Adipose tissue (tissue), 3 donors: ENCODE results near the gene NAPB. TPM values are rescaled to one million over a fixed set of nuclear protein-coding genes. Genes with fewer than 3 reads are reported as not detected.

Experiments
- H3K27ac ChIP-seq: one replicate; pipeline ENCODE4 v1.5.1; 2013; ENCODE audit warnings: low read depth, low read length
- WGBS, 3 donors: extraction: QIAGEN DNeasy Blood & Tissue Kit; methylation state at CpG; one replicate each; pipeline ENCODE4 v1.1.7; 2013; 5-methylcytosine and 5-hydroxymethylcytosine counted together
- polyA plus RNA-seq, 3 donors: library from polyadenylated mRNA; stranded (reverse); fragments of 200-250 nt; gene quantifications; one replicate each; pipeline ENCODE4 v1.2.3, GENCODE V29; 2013
- donor health status: healthy with polysubstance abuse.
- donor health status: Bipolar disorder and iron deficiency.
- donor health status: healthy.

NAPB gene
- polyA plus RNA-seq, 3 donors, result 2.6 to 7.6 (median 3.8) TPM

DNA sequence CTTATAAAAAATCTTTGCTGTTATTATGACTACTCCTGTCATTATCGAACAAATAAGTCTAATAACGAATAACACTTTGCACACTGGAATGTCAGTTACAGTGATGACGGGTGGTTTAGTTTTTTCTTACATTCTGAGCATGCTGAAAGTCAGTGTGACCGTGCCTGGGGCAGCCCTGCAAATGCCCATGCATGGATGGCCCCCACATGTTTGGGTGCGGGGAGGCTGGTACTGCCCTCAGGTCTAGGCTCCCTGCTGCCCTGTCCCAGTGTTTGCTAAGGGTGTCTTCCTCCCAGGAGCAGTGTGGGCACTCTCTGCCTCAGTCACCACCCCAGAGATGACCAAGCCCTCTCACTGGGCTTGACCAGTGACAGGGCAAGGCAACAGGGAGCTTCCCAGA is 21.1 kb upstream of the NAPB start:
- WGBS, 3 donors, result 80 to 82% (median 80%) methylated on average over 5 of the region's 5 CpGs
- H3K27ac ChIP-seq, result no peak overlapping the region

GRCh38 chr20:23441850-23442313 is 20.6 kb upstream of the NAPB start:
- H3K27ac ChIP-seq, result no peak overlapping the region
- WGBS, 3 donors, result 14 to 17% (median 15%) methylated on average over 8 of the region's 8 CpGs

DNA sequence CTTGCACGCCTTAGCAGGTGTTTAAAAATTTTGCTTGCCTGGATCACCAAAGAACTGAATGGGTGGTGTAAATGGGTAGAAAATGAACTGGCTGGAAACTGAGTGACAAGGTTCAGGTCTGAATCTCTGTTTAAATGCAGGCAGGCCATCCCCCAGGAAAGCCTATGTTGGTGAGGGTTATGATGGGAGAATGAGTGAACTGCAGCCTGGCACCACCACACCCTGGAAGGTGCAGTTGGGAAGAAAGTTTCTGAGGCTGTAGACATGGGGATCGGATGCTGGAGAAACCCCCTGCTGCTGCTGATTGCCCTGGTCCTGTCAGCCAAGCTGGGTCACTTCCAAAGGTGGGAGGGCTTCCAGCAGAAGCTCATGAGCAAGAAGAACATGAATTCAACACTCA is 18.7 kb upstream of the NAPB start:
- H3K27ac ChIP-seq, result no peak overlapping the region
- WGBS, 3 donors, result 78 to 91% (median 80%) methylated on average over 2 of the region's 2 CpGs

- H3K27ac ChIP-seq, result no peak overlapping the region
- 69 to 83% (median 78%) methylated on average over 5 of the region's 5 CpGs for WGBS, 3 donors
Observed at GRCh38 chr20:23438661-23439060, 17.4 kb upstream of the NAPB start.

- 84 to 95% (median 90%) methylated on average over 9 of the region's 9 CpGs for WGBS, 3 donors
- no peak overlapping the region for H3K27ac ChIP-seq
Observed at GRCh38 chr20:23437126-23437899, 16.0 kb upstream of the NAPB start.

- 36 to 69% (median 39%) methylated on average over 3 of the region's 3 CpGs for WGBS, 3 donors
- H3K27ac ChIP-seq, result no peak overlapping the region
Observed at GRCh38 chr20:23436681-23437080, 15.4 kb upstream of the NAPB start.

- no peak overlapping the region for H3K27ac ChIP-seq
- 47 to 77% (median 71%) methylated on average over 11 of the region's 11 CpGs for WGBS, 3 donors
Observed at GRCh38 chr20:23435626-23436539, 14.6 kb upstream of the NAPB start.

GRCh38 chr20:23434521-23435313 is 13.4 kb upstream of the NAPB start:
- no peak overlapping the region for H3K27ac ChIP-seq
- WGBS, 3 donors, result 88 to 94% (median 93%) methylated on average over 7 of the region's 7 CpGs

- H3K27ac ChIP-seq, result no peak overlapping the region
- WGBS, 3 donors, result 78 to 86% (median 84%) methylated on average over 3 of the region's 3 CpGs
Observed at GRCh38 chr20:23433628-23434027, 12.3 kb upstream of the NAPB start.

DNA sequence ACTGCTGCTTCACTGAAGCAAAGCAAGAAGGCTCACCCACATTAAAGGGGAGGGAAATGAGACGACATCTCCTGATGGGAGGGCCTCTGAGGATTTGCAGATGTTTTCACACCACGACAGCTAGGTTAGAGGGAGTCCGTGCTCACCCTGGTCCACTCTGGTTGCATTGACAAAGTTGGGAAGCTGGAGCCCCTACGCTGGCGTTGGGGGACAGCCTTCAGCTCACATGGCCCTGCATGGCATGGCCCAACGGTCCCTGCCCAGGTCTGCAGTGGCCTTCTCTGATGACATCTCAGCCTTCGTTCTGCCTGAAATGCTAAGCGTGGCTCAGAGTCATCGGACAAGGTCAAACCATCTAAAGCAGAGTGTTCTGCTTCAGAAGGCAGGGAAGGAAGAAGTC is 3.8 kb upstream of the NAPB start:
- H3K27ac ChIP-seq, result no peak overlapping the region
- 81 to 87% (median 84%) methylated on average over 9 of the region's 9 CpGs for WGBS, 3 donors

- H3K27ac ChIP-seq, result peak overlapping the region; percentile 80
- WGBS, 3 donors, result 1 to 3% (median 2%) methylated on average over 55 to 58 of the region's 58 CpGs
Observed at GRCh38 chr20:23419995-23420901, 1.0 kb downstream of the NAPB start.

DNA sequence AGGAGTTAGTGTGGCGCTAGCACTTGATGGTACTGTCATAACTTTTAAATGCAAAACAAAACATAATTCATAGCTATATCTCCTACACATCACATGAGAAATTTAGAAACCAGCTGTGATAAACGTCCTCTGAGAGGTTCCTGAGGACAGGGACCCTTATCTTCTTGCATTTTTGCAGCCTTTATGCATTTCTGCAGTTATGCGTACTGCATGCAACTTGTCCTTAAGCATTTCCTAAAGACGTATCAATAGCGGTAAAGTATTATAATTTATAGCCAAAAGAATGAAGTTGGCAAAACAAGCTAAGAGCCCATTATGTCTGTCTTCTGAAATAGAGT is 1.7 kb downstream of the NAPB start:
- no peak overlapping the region for H3K27ac ChIP-seq
- WGBS, 3 donors, result 15 to 52% (median 17%) methylated on average over 5 of the region's 5 CpGs

DNA sequence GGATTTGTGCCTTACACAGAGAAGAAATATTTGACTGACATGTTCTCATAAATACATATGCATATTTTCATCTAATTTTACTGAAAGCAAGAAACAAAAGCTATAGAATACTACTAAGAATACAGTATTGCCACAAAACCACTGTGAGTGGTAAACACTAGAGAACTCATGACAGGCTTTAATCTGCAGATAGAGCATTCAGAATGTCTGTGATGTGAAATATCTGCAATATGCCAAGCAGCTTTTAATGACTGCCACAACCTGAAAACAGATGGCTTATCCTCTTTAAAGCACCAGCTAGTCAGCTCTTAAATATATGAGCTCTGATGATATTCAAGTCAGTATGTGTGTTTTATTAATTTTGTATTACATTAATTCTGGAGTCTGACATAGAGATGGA is 3.4 kb downstream of the NAPB start:
- no peak overlapping the region for H3K27ac ChIP-seq

GRCh38 chr20:23415959-23416583 is 5.2 kb downstream of the NAPB start:
- 70 to 80% (median 80%) methylated on average over 6 of the region's 6 CpGs for WGBS, 3 donors
- no peak overlapping the region for H3K27ac ChIP-seq

- 76 to 95% (median 94%) methylated on average over 5 of the region's 5 CpGs for WGBS, 3 donors
- no peak overlapping the region for H3K27ac ChIP-seq
Observed at GRCh38 chr20:23415555-23415954, 5.7 kb downstream of the NAPB start.

DNA sequence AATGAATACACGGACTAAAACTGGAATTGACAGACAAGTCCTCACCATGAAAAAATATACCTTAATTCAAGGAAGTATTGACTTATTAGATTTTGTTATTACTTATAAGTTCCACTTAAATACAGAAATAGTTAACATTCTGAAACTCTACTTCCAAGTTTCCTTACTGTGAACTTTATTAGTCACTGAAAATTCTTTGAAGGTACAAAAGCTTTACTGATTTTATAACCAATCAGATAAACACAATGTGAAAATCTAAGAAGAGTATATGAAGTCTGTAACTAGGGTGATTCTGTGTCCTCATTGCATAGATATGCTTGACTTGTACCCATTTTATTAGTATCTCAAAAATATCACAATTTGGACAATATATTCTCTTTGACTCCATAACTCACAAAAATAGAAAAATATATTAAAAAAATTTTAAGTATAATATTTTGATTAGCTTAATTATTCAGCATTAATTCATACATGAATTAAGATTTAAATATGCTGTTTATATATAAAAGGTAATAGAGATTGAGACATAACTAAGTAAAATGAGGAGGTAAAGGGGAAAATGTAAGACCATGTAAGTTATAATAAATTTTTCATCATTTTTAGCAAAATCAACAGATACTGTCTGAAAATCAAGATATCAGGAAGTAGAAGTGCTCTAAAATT is 6.6 kb downstream of the NAPB start:
- 70 to 82% (median 71%) methylated on average over 1 of the region's 1 CpG for WGBS, 3 donors
- H3K27ac ChIP-seq, result no peak overlapping the region

GRCh38 chr20:23413862-23414422 is 7.3 kb downstream of the NAPB start:
- H3K27ac ChIP-seq, result no peak overlapping the region
- WGBS, 3 donors, result 93 to 99% (median 97%) methylated on average over 3 of the region's 3 CpGs
